ENCODE data around the gene ADGRE1.

- TF ChIP-seq CTCF (optimal IDR thresholded peaks at IDR 0.05 in 1 of 3, IDR thresholded peaks at IDR 0.05 in 1 of 3, conservative IDR thresholded peaks at IDR 0.05 in 1 of 3; ENCODE audit: extremely low read depth in 1 of 3, insufficient read depth in 2 of 3, low read length in 3 of 3) (no peak), EZH2 (IDR thresholded peaks at IDR 0.05; ENCODE audit: low read length) (no peak)
Observed at GRCh38 chr19:6979399-6979798, 92.0 kb downstream of the ADGRE1 start.

Data from keratinocyte (primary cell).